ENCODE results near the gene RAET1G.

DNA sequence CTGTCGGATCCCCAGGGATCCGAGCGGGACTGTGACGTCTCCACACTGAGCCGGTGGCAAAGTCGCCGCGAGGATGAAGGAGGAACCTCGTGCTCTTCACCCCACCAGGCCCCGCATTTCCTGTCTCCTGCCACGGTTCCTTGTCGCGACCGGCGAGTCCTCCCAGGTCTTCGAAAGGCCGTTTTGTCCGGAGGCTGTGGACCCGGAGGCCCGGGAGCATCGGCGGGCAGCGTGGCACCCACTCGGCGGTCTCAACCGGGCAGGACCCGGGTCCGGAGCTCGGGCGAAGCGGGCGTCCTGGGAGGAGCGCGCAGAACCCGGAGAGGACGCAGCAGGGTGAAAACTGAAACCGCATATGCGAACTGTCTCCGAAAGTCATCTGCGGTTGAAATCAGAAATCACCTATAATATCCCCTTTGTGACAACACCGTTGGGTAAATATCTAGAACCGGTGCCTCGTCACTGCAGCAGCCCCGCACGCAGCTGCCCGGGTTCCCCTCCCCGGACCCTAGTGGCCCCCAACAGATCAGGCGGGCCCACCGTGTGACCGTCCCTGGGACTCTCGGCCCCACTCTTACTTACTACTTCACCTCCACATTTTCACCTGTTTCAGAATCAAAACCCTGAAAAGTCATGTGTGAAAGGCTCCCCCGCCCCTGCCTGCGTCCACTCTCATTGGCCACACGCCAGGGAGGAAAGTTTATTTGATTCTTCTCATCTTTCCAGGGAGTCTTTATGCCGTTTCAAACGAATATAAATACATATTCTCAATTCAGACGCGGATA is 15.8 kb upstream of the RAET1G start:
- TF ChIP-seq CTCF (IDR thresholded peaks at IDR 0.05): no peak
- TF ChIP-seq POLR2A (IDR thresholded peaks at IDR 0.05): no peak
